ENCODE data around the gene PROCA1. TPM values are rescaled to one million over a fixed set of nuclear protein-coding genes. Genes with fewer than 3 reads are reported as not detected.
"Not testable (repeated sequence)": the region's sequence is repeated elsewhere in the genome, so short reads cannot be mapped to it uniquely, and the experiment has no call there.

PROCA1 gene
- total RNA-seq, 4 donors from 2014 or later, result 0.36 to 6.2 TPM; not detected in 2

DNA sequence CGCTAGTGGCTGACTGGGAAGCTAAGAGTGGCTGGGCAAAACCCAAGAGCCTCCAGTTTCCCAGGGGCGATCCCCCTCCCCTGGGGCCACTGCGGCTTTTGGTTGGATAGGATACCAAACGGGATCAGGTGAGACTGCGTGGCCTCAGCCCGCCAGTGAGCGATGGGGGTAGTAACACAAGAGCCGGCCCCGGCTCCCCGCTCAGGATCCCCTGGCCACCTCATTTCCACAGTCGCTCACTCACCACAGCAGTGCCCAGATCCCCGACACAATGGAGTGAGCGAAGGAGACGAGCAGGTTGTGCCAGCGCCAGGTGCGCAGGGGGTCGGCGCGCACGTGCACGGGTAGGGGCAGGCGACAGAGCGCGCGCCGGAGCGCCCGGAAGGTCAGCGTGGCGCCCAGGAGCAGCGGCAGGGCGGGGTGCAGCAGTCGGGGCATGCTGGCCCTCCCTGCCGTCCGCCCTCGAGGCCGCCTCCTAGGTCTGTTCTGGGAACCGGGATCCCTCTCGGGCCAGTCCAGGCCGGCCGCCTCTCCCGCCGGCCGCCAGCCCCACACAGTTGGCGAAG is 14.1 kb upstream of the PROCA1 start:
- TF ChIP-seq POLR2A (IDR thresholded peaks at IDR 0.05), result peak in 1 of 2 donors; percentile 16
- TF ChIP-seq, protein P1, sequence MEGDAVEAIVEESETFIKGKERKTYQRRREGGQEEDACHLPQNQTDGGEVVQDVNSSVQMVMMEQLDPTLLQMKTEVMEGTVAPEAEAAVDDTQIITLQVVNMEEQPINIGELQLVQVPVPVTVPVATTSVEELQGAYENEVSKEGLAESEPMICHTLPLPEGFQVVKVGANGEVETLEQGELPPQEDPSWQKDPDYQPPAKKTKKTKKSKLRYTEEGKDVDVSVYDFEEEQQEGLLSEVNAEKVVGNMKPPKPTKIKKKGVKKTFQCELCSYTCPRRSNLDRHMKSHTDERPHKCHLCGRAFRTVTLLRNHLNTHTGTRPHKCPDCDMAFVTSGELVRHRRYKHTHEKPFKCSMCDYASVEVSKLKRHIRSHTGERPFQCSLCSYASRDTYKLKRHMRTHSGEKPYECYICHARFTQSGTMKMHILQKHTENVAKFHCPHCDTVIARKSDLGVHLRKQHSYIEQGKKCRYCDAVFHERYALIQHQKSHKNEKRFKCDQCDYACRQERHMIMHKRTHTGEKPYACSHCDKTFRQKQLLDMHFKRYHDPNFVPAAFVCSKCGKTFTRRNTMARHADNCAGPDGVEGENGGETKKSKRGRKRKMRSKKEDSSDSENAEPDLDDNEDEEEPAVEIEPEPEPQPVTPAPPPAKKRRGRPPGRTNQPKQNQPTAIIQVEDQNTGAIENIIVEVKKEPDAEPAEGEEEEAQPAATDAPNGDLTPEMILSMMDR (IDR thresholded peaks at IDR 0.05), result no peak
- no peak for TF ChIP-seq EP300 (IDR thresholded peaks at IDR 0.05)
- TF ChIP-seq POLR2AphosphoS5 (IDR thresholded peaks at IDR 0.05), result peak in 1 of 3 donors; percentile 69
- no CpG with 5 or more reads among the region's 45 CpGs for WGBS
- Histone ChIP-seq H3K27me3 (no peaks in the 10 kb centered on the region), H3K4me1 (peaks cover 83% of the 10 kb centered on the region), H3K27ac (peak overlapping the region; percentile 99), H3K4me3 (peak overlapping the region; percentile 89), H3K9me3 (no peaks in the 10 kb centered on the region), H3K36me3 (peaks cover 35% of the 10 kb centered on the region)
- peak in 1 of 2 donors; percentile 82 for DNase-seq (ENCODE audit: low spot score in 2 of 2)

DNA sequence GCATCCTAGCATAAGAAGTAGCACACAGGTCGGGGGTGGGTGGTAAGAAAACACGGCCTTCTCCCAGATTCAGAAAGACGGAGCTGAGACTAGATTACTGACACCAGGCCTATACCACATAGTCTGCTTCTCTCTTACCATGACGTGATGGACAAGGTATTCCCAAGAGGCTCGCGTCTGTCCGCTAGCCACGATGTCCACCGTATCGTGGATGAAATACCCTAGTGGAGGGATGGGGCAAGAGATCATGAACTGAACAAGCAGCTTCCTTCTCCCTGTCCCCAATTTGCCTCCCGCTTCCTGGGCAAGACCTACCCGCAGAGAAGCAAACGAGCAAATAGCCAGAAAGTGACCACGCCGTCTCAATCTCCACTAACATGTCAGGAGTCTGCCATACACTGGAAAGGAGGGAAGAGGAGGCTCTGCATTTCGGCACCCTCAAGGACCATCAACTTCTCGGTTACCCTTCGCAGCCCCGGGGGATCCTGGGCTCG is 13.5 kb upstream of the PROCA1 start:
- H3K4me1 ChIP-seq, result peaks cover 87% of the 10 kb centered on the region
- WGBS, result 38% methylated on average over 16 of the region's 20 CpGs

DNA sequence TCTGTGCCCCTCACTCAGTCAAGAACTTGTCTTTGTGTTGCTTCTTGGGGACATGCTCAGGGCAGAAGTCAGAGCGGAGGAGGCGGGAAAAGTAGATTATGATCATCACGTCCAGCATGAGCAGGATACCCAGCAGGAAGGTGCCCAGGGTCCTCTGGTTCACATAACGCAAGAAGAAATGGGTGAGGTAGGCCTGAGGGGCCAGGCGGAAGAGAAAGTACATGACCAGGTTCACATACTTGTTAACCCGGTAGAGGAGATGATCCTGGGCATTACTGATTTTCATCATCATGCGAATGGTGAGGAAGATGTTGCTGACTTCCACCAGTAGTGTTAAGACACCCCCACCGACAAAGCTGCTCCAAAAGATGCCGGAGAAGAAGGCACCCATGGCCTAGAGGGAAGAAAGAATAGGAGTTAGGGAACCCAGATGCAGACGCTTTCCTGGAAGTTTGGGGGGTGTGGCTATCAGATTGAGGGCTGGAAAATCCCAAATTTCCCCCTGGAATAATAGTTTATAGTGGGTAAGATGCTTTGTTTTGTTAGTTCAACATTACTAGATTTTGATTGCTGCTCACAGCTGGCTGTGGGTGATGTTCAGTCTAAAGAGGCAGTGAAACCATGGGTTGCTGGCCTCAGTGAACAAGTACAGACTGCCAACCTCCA is 12.9 kb upstream of the PROCA1 start:
- Histone ChIP-seq H3K4me3 (peak overlapping the region; percentile 89), H3K4me1 (peaks cover 83% of the 10 kb centered on the region), H3K36me3 (peaks cover 35% of the 10 kb centered on the region), H3K9me3 (no peaks in the 10 kb centered on the region), H3K27me3 (no peaks in the 10 kb centered on the region), H3K27ac (peak overlapping the region; percentile 99)
- WGBS, result 70% methylated on average over 10 of the region's 10 CpGs
- TF ChIP-seq, protein P1 (IDR thresholded peaks at IDR 0.05), result no peak
- TF ChIP-seq POLR2A (IDR thresholded peaks at IDR 0.05) (no peak), POLR2AphosphoS5 (IDR thresholded peaks at IDR 0.05) (no peak), EP300 (IDR thresholded peaks at IDR 0.05) (no peak)
- no peak for DNase-seq (ENCODE audit: low spot score in 2 of 2)

More for the DNA sequence above, 13.5 kb upstream of the PROCA1 start:
- H3K27me3 ChIP-seq, result no peaks in the 10 kb centered on the region
- peak overlapping the region; percentile 99 for H3K27ac ChIP-seq
- no peak for DNase-seq (ENCODE audit: low spot score in 2 of 2)
- TF ChIP-seq, protein P1 (IDR thresholded peaks at IDR 0.05), result no peak
- TF ChIP-seq POLR2A (IDR thresholded peaks at IDR 0.05), result no peak
- no peak for TF ChIP-seq EP300 (IDR thresholded peaks at IDR 0.05)
- TF ChIP-seq POLR2AphosphoS5 (IDR thresholded peaks at IDR 0.05), result no peak
- peaks cover 35% of the 10 kb centered on the region for H3K36me3 ChIP-seq
- H3K9me3 ChIP-seq, result no peaks in the 10 kb centered on the region
- peak overlapping the region; percentile 89 for H3K4me3 ChIP-seq

DNA sequence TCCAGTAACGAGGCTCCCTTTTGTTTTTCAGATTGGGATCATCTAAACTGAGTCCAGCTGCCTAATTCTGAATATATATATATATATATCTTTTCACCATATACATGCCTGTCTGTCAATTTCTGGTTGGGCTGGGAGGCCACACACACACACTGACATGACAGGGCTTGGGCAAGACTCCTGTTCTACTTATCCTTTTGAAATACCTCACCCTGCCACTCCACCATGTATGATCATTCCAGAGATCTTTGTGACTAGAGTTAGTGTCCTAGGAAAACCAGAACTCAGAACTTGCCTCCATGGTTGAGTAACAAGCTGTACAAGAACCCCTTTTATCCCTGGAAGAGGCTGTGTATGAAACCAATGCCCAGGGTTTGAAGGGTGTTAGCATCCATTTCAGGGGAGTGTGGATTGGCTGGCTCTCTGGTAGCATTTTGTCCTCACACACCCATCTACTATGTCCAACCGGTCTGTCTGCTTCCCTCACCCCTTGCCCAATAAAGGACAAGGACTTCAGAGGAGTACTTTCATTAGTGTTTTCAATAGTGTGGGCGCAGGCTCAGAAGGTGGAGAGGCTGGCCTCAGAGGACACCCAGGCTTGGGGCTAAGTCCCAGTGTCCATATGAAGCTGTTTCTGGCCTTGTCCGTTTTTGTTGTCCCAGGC is 12.3 kb upstream of the PROCA1 start:
- H3K4me3 ChIP-seq, H3K27me3 ChIP-seq: not testable (repeated sequence)

DNA sequence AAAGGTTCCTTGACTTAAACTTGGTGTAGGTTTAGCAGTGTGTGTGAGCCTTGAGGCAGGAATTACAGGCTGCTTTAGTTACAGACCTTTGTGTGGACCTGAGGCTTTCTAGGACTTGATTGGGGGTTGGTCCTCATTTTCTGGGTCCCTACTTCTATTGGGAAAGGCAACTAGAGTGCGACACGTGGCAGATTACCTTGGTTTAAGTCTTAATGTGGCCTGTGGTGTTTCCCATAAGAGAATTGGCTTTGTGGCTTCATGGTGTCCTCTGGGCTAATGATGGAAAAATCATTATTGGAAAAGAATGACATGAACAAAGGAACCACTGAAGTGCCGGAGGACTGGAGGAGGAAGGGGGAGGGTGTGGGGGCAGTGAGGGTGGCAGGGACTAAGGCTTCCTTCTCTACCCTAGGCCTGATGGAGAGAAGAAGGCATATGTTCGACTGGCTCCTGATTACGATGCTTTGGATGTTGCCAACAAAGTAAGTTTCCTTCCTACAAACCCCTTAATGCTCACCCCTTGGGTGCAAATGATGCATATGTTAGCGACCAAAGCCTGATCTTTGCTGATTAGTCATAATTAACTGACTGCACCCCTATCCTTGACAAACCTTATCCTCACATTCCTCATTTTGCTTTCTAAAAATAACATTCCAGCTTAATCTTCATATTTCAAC is 11.6 kb upstream of the PROCA1 start:
- Histone ChIP-seq H3K27me3 (no peaks in the 10 kb centered on the region), H3K4me3 (no peak overlapping the region), H3K9me3 (no peaks in the 10 kb centered on the region), H3K36me3 (peaks cover 35% of the 10 kb centered on the region), H3K4me1 (peaks cover 87% of the 10 kb centered on the region), H3K27ac (peak overlapping the region; percentile 13)
- WGBS, result 68% methylated on average over 6 of the region's 6 CpGs
- no peak for DNase-seq (ENCODE audit: low spot score in 2 of 2)
- TF ChIP-seq POLR2AphosphoS5 (IDR thresholded peaks at IDR 0.05) (no peak), EP300 (IDR thresholded peaks at IDR 0.05) (no peak), POLR2A (IDR thresholded peaks at IDR 0.05) (no peak)
- TF ChIP-seq, protein P1 (IDR thresholded peaks at IDR 0.05), result no peak

More for the DNA sequence above, 12.3 kb upstream of the PROCA1 start:
- Histone ChIP-seq H3K36me3 (peaks cover 35% of the 10 kb centered on the region), H3K27ac (peak overlapping the region; percentile 99), H3K4me1 (peaks cover 81% of the 10 kb centered on the region)
- not testable (repeated sequence) for H3K9me3 ChIP-seq; DNase-seq (ENCODE audit: low spot score in 2 of 2)
- WGBS, result 58% methylated on average over 4 of the region's 4 CpGs

Data from suprapubic skin (tissue), 4 donors.